SK-N-SH (cell line): Measurements from ENCODE around the gene RAB4A. TPM values are rescaled to one million over a fixed set of nuclear protein-coding genes. Genes with fewer than 3 reads are reported as not detected.

ENCODE experiments used
- CTCF ChIA-PET: fragments of 300-600, 350-600 bp; formaldehyde crosslinking; extraction: SDS; loops from one replicate; lab custom pipeline; 2021; lab: Yijun Ruan, JAX
- POLR2A ChIA-PET: fragments of 350-600 bp; sonication (Branson Sonifier 250); formaldehyde crosslinking; extraction: SDS; loops from one replicate; lab custom pipeline; 2020; ENCODE audit warnings: antibody characterized with exemption, inconsistent platforms; lab: Yijun Ruan, JAX
- DNase-seq: peaks from one replicate; pipeline ENCODE4 v3.0.0; 2012
- H2AFZ ChIP-seq: fragments of 200-600 bp; sonication (generic); 2 replicates; pipeline ENCODE4 v1.8.1; 2016; ENCODE audit warnings: antibody characterized with exemption, mild to moderate bottlenecking, low read depth
- H3F3A ChIP-seq: fragments of 200-600 bp; sonication (generic); replicated peaks from 2 replicates; pipeline ENCODE3; 2016; ENCODE audit warnings: antibody characterized with exemption, mild to moderate bottlenecking; ENCODE audit not compliant: insufficient read depth
- H3K27ac ChIP-seq, 2 experiments: fragments of 200-500 bp in 1 of 2; fragments of 200-600 bp in 1 of 2; sonication (Bioruptor generic) in 1 of 2; sonication (generic), shearing (Covaris generic) in 1 of 2; 2 replicates each; pipeline versions ENCODE4 v1.5.1 to v1.6.1; 2014 to 2016; ENCODE audit warnings: low read depth in 2 of 2, inconsistent platforms in 1 of 2, low read length in 1 of 2, mild to moderate bottlenecking in 1 of 2, mixed read lengths in 1 of 2
- H3K27me3 ChIP-seq: fragments of 200-600 bp; sonication (generic), shearing (Covaris generic); 2 replicates; pipeline ENCODE4 v1.6.1; 2016; ENCODE audit warnings: mixed run types; ENCODE audit not compliant: insufficient read depth
- H3K36me3 ChIP-seq, 2 experiments: fragments of 200-500 bp in 1 of 2; fragments of 200-600 bp in 1 of 2; sonication (Bioruptor generic) in 1 of 2; sonication (generic) in 1 of 2; replicated peaks in 1 of 2; 2 replicates each; pipeline versions ENCODE3 to v1.5.1; 2014 to 2016; ENCODE audit warnings: low read length in 1 of 2, mild to moderate bottlenecking in 1 of 2; ENCODE audit not compliant: insufficient read depth in 2 of 2, control insufficient read depth in 1 of 2
- H3K4me1 ChIP-seq, 2 experiments: fragments of 200-500 bp in 1 of 2; fragments of 200-600 bp in 1 of 2; sonication (Bioruptor generic) in 1 of 2; sonication (generic), shearing (Covaris generic) in 1 of 2; 2 replicates each; pipeline versions ENCODE4 v1.5.1 to v1.6.1; 2014 to 2016; ENCODE audit warnings: low read depth in 1 of 2, low read length in 1 of 2, mixed run types in 1 of 2; ENCODE audit not compliant: insufficient read depth in 2 of 2, control insufficient read depth in 1 of 2
- H3K4me2 ChIP-seq: fragments of 200-600 bp; sonication (generic), shearing (Covaris generic); 2 replicates; pipeline ENCODE4 v1.6.1; 2017; ENCODE audit warnings: mixed run types
- H3K4me3 ChIP-seq, 2 experiments: fragments of 200-500 bp in 1 of 2; fragments of 200-600 bp in 1 of 2; sonication (Bioruptor generic) in 1 of 2; sonication (generic), shearing (Covaris generic) in 1 of 2; 2 replicates each; pipeline versions ENCODE4 v1.5.1 to v1.8.1; 2014 to 2016; ENCODE audit warnings: low read depth in 2 of 2, inconsistent platforms in 1 of 2, low read length in 1 of 2, mild to moderate bottlenecking in 1 of 2, mixed read lengths in 1 of 2, moderate library complexity in 1 of 2
- H3K79me2 ChIP-seq: fragments of 200-600 bp; sonication (generic); 2 replicates; pipeline ENCODE4 v1.8.1; 2017; ENCODE audit warnings: mild to moderate bottlenecking; ENCODE audit not compliant: insufficient read depth
- H3K9ac ChIP-seq: fragments of 200-600 bp; sonication (generic); 2 replicates; pipeline ENCODE4 v1.6.1; 2017; ENCODE audit warnings: mixed run types
- H3K9me2 ChIP-seq: fragments of 200-600 bp; sonication (generic); 2 replicates; pipeline ENCODE4 v1.6.1; 2017; ENCODE audit warnings: mixed run types
- H3K9me3 ChIP-seq: fragments of 200-600 bp; sonication (generic); 2 replicates; pipeline ENCODE4 v1.6.1; 2017; ENCODE audit warnings: mixed run types, mild to moderate bottlenecking, moderate library complexity
- H4K20me1 ChIP-seq: fragments of 200-600 bp; sonication (generic); 2 replicates; pipeline ENCODE4 v1.6.1; 2017; ENCODE audit warnings: mild to moderate bottlenecking, mixed run types; ENCODE audit not compliant: insufficient read depth
- ELF1 ChIP-seq: IDR thresholded peaks from 2 replicates; pipeline ENCODE4 v1.4.0; 2012
- EP300 ChIP-seq, 2 experiments: IDR thresholded peaks; 2 replicates each; pipeline versions ENCODE4 v1.4.0 to v1.6.1; 2012; ENCODE audit warnings: borderline replicate concordance in 1 of 2, low read depth in 1 of 2, low read length in 1 of 2
- FOXM1 ChIP-seq: IDR thresholded peaks from 2 replicates; pipeline ENCODE4 v1.4.0; 2012; ENCODE audit warnings: low read depth, mild to moderate bottlenecking
- JUND ChIP-seq: IDR thresholded peaks from 2 replicates; pipeline ENCODE4 v1.4.0; 2012
- MEF2A ChIP-seq: IDR thresholded peaks from 2 replicates; pipeline ENCODE4 v1.4.0; 2012; ENCODE audit warnings: low read depth, borderline replicate concordance
- NFIC ChIP-seq: IDR thresholded peaks from 2 replicates; pipeline ENCODE4 v1.4.0; 2012; ENCODE audit warnings: borderline replicate concordance
- POLR2AphosphoS5 ChIP-seq: IDR thresholded peaks from 2 replicates; pipeline ENCODE4 v1.6.1; 2012; ENCODE audit warnings: low read depth, low read length
- YY1 ChIP-seq: IDR thresholded peaks from 2 replicates; pipeline ENCODE4 v1.4.0; 2012; ENCODE audit warnings: low read depth, mild to moderate bottlenecking
- WGBS: methylation state at CpG from one replicate; pipeline ENCODE4 v1.1.6; 2017; ENCODE audit warnings: low lambda C conversion rate; 5-methylcytosine and 5-hydroxymethylcytosine counted together
- polyA plus RNA-seq, 3 experiments: library from polyadenylated mRNA; depleted of rRNA; stranded (reverse); fragments of >200 nt; gene quantifications; 2 replicates each; pipeline ENCODE4 v1.2.3, GENCODE V29; 2012
- TF ChIP-seq, protein P1 (sequence below): fragments of 150-350 bp; IDR thresholded peaks from 2 replicates; pipeline ENCODE4 v1.6.1; 2016; ENCODE audit warnings: mild to moderate bottlenecking, low read depth, low read length
- TF ChIP-seq, protein P2 (sequence below): IDR thresholded peaks from 2 replicates; pipeline ENCODE4 v1.6.1; 2012; ENCODE audit warnings: mild to moderate bottlenecking, low read depth, low read length, moderate library complexity
- TF ChIP-seq, protein P3 (sequence below): IDR thresholded peaks from 2 replicates; pipeline ENCODE4 v1.4.0; 2012; ENCODE audit warnings: low read depth, borderline replicate concordance

Gene RAB4A
- polyA plus RNA-seq, 1 of the 3 experiments (the other 2 are of a cell fraction), result 28.1 TPM

DNA sequence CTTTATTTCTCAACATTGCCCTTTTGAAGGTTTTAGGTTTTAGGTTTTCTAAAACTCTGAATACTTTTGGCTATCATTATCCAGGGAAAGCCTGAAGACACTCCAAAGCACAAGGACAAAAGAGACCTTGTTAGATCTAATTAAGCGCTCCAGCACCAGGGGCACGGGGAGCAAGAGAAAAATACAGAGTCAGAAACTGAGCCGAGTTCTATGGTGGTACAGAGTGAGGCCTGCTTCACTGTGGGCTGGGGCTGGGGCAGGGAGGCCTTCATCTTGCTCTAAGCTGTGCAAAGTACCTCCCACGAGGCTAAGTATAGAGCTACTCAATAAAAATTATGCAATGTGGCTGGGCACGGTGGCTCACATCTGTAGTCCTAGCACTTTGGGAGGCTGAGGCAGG, 19.7 kb upstream of the RAB4A start:
- H3K27ac ChIP-seq, result no peak overlapping the region
- ChIA-PET POLR2A (no interaction called here), CTCF (interaction anchor here (0.5 to 1.4 kb wide), 3 partner anchors 231 to 515 kb away, joined by 3 to 5 read pairs (median 4); no protein-coding TSS in a partner anchor)
- H3K36me3 ChIP-seq, result no peaks in the 10 kb centered on the region
- H4K20me1 ChIP-seq, result no peaks in the 10 kb centered on the region
- no peaks in the 10 kb centered on the region for H3K9me3 ChIP-seq
- no peaks in the 10 kb centered on the region for H3F3A ChIP-seq
- no peak overlapping the region for H3K9ac ChIP-seq
- H3K4me3 ChIP-seq, result no peak overlapping the region
- H2AFZ ChIP-seq, result no peak overlapping the region
- no peaks in the 10 kb centered on the region for H3K27me3 ChIP-seq
- peaks cover 0 to 15% of the 10 kb centered on the region in 2 experiments; a peak in 2 of 4 replicates for H3K4me1 ChIP-seq
- H3K4me2 ChIP-seq, result no peak overlapping the region
- WGBS, result 80% methylated on average over 5 of the region's 5 CpGs
- no peaks in the 10 kb centered on the region for H3K79me2 ChIP-seq
- TF ChIP-seq NFIC (no peak), FOXM1 (no peak), POLR2AphosphoS5 (no peak), JUND (no peak), MEF2A (no peak), EP300 (IDR thresholded peaks at IDR 0.05; ENCODE audit: borderline replicate concordance in 1 of 2, low read depth in 1 of 2, low read length in 1 of 2) (no peak), YY1 (no peak), ELF1 (no peak)
- TF ChIP-seq, protein P1, sequence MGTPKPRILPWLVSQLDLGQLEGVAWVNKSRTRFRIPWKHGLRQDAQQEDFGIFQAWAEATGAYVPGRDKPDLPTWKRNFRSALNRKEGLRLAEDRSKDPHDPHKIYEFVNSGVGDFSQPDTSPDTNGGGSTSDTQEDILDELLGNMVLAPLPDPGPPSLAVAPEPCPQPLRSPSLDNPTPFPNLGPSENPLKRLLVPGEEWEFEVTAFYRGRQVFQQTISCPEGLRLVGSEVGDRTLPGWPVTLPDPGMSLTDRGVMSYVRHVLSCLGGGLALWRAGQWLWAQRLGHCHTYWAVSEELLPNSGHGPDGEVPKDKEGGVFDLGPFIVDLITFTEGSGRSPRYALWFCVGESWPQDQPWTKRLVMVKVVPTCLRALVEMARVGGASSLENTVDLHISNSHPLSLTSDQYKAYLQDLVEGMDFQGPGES, result no peak
- TF ChIP-seq, protein P2, sequence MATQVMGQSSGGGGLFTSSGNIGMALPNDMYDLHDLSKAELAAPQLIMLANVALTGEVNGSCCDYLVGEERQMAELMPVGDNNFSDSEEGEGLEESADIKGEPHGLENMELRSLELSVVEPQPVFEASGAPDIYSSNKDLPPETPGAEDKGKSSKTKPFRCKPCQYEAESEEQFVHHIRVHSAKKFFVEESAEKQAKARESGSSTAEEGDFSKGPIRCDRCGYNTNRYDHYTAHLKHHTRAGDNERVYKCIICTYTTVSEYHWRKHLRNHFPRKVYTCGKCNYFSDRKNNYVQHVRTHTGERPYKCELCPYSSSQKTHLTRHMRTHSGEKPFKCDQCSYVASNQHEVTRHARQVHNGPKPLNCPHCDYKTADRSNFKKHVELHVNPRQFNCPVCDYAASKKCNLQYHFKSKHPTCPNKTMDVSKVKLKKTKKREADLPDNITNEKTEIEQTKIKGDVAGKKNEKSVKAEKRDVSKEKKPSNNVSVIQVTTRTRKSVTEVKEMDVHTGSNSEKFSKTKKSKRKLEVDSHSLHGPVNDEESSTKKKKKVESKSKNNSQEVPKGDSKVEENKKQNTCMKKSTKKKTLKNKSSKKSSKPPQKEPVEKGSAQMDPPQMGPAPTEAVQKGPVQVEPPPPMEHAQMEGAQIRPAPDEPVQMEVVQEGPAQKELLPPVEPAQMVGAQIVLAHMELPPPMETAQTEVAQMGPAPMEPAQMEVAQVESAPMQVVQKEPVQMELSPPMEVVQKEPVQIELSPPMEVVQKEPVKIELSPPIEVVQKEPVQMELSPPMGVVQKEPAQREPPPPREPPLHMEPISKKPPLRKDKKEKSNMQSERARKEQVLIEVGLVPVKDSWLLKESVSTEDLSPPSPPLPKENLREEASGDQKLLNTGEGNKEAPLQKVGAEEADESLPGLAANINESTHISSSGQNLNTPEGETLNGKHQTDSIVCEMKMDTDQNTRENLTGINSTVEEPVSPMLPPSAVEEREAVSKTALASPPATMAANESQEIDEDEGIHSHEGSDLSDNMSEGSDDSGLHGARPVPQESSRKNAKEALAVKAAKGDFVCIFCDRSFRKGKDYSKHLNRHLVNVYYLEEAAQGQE, result no peak
- TF ChIP-seq, protein P3, sequence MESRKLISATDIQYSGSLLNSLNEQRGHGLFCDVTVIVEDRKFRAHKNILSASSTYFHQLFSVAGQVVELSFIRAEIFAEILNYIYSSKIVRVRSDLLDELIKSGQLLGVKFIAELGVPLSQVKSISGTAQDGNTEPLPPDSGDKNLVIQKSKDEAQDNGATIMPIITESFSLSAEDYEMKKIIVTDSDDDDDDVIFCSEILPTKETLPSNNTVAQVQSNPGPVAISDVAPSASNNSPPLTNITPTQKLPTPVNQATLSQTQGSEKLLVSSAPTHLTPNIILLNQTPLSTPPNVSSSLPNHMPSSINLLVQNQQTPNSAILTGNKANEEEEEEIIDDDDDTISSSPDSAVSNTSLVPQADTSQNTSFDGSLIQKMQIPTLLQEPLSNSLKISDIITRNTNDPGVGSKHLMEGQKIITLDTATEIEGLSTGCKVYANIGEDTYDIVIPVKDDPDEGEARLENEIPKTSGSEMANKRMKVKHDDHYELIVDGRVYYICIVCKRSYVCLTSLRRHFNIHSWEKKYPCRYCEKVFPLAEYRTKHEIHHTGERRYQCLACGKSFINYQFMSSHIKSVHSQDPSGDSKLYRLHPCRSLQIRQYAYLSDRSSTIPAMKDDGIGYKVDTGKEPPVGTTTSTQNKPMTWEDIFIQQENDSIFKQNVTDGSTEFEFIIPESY, result no peak
- no peak for DNase-seq
- H3K9me2 ChIP-seq, result no peaks in the 10 kb centered on the region
